HL-60 (cell line): ENCODE measurements around the gene ANKRD44.
A peak's percentile ranks its signal among the peaks of the same experiment; 100 is the strongest.

Experiments used
- DNase-seq, 2 experiments: peaks; one replicate each; pipeline ENCODE4 v3.0.0-alpha.2; 2010 to 2020; ENCODE audit warnings: low read depth in 1 of 2, low spot score in 1 of 2
- H3K27ac ChIP-seq: fragments of 250-450 bp; sonication (Bioruptor Pico); replicated peaks from 2 replicates; pipeline ENCODE4 v1.5.1; 2020; ENCODE audit warnings: mild to moderate bottlenecking, moderate library complexity
- H3K27me3 ChIP-seq: fragments of 250-450 bp; sonication (Bioruptor Pico); 2 replicates; pipeline ENCODE4 v1.5.1; 2021; ENCODE audit warnings: mild to moderate bottlenecking, moderate library complexity; ENCODE audit not compliant: insufficient read depth, poor library complexity, severe bottlenecking
- H3K4me3 ChIP-seq: replicated peaks from 2 replicates; pipeline ENCODE4 v1.5.1; 2011; ENCODE audit warnings: mild to moderate bottlenecking, control low read depth, low read length; ENCODE audit not compliant: insufficient read depth
- CTCF ChIP-seq: IDR thresholded peaks from one replicate; pipeline ENCODE4 v1.5.1; 2011; ENCODE audit warnings: low read length, control low read depth, inconsistent platforms; ENCODE audit not compliant: insufficient read depth
- GABPA ChIP-seq: IDR thresholded peaks from 2 replicates; pipeline ENCODE4 v1.6.1; 2012; ENCODE audit warnings: low read depth
- POLR2AphosphoS5 ChIP-seq: IDR thresholded peaks from 2 replicates; pipeline ENCODE4 v1.6.1; 2012; ENCODE audit warnings: low read depth
- REST ChIP-seq: IDR thresholded peaks from 2 replicates; pipeline ENCODE4 v1.6.1; 2012; ENCODE audit warnings: low read depth; ENCODE audit not compliant: insufficient replicate concordance
- SPI1 ChIP-seq: IDR thresholded peaks from 2 replicates; pipeline ENCODE4 v1.6.1; 2012; ENCODE audit warnings: low read depth, mild to moderate bottlenecking, borderline replicate concordance

ANKRD44 gene

DNA sequence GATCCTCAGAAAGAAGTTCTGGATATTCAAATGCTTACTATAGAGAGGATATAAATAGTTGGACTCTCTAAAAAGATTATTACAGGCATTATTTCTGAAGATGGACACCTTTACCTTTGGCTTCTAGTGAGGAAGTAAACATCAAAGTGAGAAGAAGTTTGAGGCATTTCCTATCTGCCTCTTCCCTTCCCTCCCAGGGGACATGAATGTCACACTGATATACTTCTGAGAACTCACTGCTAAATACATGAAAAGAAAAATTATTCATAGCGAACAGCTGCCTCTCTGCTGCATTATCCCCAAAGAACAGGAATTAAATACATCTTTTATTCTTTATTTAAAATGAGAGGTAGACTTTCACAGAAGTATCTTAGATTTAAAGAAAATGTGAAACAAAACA is 320.5 kb downstream of the ANKRD44 start:
- Histone ChIP-seq H3K27me3 (no peaks in the 10 kb centered on the region), H3K27ac (peak overlapping the region; percentile 80), H3K4me3 (no peak overlapping the region)
- no peak for DNase-seq
- TF ChIP-seq POLR2AphosphoS5, result no peak
- no peak for TF ChIP-seq CTCF
- TF ChIP-seq GABPA, result no peak
- TF ChIP-seq SPI1, result no peak
- TF ChIP-seq REST, result no peak

DNA sequence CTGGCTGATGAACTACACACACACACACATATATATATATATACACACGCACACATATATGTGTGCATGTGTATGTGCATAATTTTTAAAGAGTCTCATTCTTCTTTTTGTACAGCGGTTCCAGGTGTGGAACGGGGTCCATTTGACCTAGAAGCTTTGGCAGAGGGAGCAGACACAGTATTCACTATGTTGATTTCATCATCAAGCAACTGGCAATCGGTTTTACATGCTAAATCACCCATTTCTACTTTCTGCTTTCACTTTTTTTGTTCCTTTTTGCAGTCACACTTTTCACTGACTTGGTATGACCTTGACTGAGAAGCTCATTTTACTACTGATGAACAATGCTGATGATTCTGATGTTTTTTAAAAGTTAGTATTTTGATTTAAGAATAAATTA is 321.1 kb downstream of the ANKRD44 start:
- DNase-seq, result peak in 1 of 2 experiments; percentile 31
- TF ChIP-seq POLR2AphosphoS5 (no peak), GABPA (no peak), CTCF (no peak), SPI1 (no peak)
- Histone ChIP-seq H3K27me3 (no peaks in the 10 kb centered on the region), H3K27ac (peak overlapping the region; percentile 80), H3K4me3 (no peak overlapping the region)

DNA sequence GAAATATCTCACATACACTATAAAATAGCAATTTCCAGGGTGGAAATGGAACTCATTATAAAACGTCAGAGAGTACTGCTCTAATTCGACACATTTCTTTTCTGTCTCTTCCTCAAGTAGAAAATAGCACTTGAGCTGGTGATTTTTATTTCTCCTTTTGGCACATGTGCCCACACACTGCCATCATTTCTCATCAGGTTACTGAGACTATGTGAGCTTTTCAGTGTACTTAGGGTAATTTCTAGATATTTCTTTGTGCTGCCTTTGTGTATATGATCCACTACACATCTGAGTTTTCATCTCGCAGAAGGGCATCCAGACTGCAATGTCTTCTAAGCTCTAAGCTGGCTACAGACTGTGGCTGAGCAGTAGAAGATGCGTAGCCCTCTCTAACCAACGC is 321.9 kb downstream of the ANKRD44 start:
- peak overlapping the region; percentile 80 for H3K27ac ChIP-seq
- DNase-seq, result no peak
- TF ChIP-seq CTCF, result no peak
- no peak for TF ChIP-seq GABPA
- no peak for TF ChIP-seq REST
- no peak for TF ChIP-seq POLR2AphosphoS5
- no peak for TF ChIP-seq SPI1
- H3K27me3 ChIP-seq, result no peaks in the 10 kb centered on the region
- H3K4me3 ChIP-seq, result no peak overlapping the region

GRCh38 chr2:196987649-196988364 is 322.8 kb downstream of the ANKRD44 start:
- H3K27ac ChIP-seq, result peak overlapping the region; percentile 80
- H3K4me3 ChIP-seq, result no peak overlapping the region
- no peak for TF ChIP-seq CTCF
- TF ChIP-seq GABPA, result no peak
- TF ChIP-seq REST, result no peak
- no peak for TF ChIP-seq SPI1
- TF ChIP-seq POLR2AphosphoS5, result no peak
- no peaks in the 10 kb centered on the region for H3K27me3 ChIP-seq
- DNase-seq, result peak; percentile 52 to 66
